Lower lobe of right lung (tissue), 2 donors: ENCODE results near the gene TMEM117. TPM values are rescaled to one million over a fixed set of nuclear protein-coding genes. Genes with fewer than 3 reads are reported as not detected.
"Not testable (repeated sequence)": the region's sequence is repeated elsewhere in the genome, so short reads cannot be mapped to it uniquely, and the experiment has no call there.

ENCODE experiments used
- ATAC-seq, 2 donors: fragments of 200-7000 bp; cut with Tn5 transposase; one replicate each; pipeline ENCODE4 v1.9.1; 2020 to 2022; ENCODE audit warnings: mild to moderate bottlenecking in 2 of 2, moderate library complexity in 2 of 2
- DNase-seq: peaks from one replicate; pipeline ENCODE4 v3.0.0-alpha.2; 2020
- H3K27ac ChIP-seq: fragments of 200-600 bp; one replicate; pipeline ENCODE4 v1.8.0; 2022
- H3K27me3 ChIP-seq: fragments of 200-600 bp; one replicate; pipeline ENCODE4 v1.8.0; 2022; ENCODE audit warnings: low read depth
- H3K36me3 ChIP-seq: fragments of 200-600 bp; one replicate; pipeline ENCODE4 v1.8.0; 2022; ENCODE audit warnings: mild to moderate bottlenecking
- H3K4me1 ChIP-seq: fragments of 200-600 bp; one replicate; pipeline ENCODE4 v1.8.0; 2022
- H3K4me3 ChIP-seq: fragments of 200-600 bp; one replicate; pipeline ENCODE4 v1.8.0; 2022; ENCODE audit warnings: mild to moderate bottlenecking
- H3K9me3 ChIP-seq: fragments of 200-600 bp; one replicate; pipeline ENCODE4 v1.8.0; 2022
- intact Hi-C: fragments of 100-400 bp; cut with DNase I; formaldehyde crosslinking; loops from one replicate; pipeline ENCODE4 v1.11.0; 2022
- total RNA-seq: library from RNA; stranded (reverse); fragmentation: NEBNext Ultra II Directional; extraction: Animal tissue kit (Norgen Biotek cat#: 25700); gene quantifications from one replicate; pipeline ENCODE4 v1.2.1, GENCODE V29; 2021
- TF ChIP-seq, protein P1 (sequence below): fragments of 200-600 bp; IDR thresholded peaks from one replicate; pipeline ENCODE4 v1.8.0; 2022; ENCODE audit warnings: antibody characterized with exemption, mild to moderate bottlenecking
- donor health status: DM: no; HTN: yes; CAD: no; lungs with severe emphysema.

TMEM117 gene
- total RNA-seq, 1 donor from 2014 or later, result 4.5 TPM

DNA sequence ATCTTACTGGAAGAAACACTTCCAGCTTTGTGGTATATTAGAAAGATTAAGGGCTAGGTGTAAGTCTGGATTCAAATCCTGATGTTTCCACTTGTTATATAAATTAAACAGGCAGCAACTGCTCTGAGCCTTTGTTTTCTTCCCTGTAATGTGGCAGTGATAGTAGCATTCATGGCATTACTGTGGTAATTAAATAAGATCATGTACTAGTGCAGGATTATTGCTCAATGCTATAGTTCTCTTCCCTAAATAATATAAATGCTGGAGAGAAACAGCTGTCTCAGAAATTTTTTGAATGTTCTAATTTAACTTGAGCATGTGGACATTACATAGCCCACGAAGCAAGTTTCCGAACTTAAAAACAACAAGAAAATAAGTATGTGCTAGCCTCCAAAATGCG, 5.4 kb downstream of the TMEM117 start:
- intact Hi-C loops, result no loop called here
- no peak for ATAC-seq
- Histone ChIP-seq H3K27me3 (no peaks in the 10 kb centered on the region), H3K4me3 (no peak overlapping the region), H3K4me1 (peaks cover 11% of the 10 kb centered on the region), H3K36me3 (no peaks in the 10 kb centered on the region), H3K9me3 (no peaks in the 10 kb centered on the region), H3K27ac (no peak overlapping the region)
- no peak for DNase-seq
- TF ChIP-seq, protein P1, sequence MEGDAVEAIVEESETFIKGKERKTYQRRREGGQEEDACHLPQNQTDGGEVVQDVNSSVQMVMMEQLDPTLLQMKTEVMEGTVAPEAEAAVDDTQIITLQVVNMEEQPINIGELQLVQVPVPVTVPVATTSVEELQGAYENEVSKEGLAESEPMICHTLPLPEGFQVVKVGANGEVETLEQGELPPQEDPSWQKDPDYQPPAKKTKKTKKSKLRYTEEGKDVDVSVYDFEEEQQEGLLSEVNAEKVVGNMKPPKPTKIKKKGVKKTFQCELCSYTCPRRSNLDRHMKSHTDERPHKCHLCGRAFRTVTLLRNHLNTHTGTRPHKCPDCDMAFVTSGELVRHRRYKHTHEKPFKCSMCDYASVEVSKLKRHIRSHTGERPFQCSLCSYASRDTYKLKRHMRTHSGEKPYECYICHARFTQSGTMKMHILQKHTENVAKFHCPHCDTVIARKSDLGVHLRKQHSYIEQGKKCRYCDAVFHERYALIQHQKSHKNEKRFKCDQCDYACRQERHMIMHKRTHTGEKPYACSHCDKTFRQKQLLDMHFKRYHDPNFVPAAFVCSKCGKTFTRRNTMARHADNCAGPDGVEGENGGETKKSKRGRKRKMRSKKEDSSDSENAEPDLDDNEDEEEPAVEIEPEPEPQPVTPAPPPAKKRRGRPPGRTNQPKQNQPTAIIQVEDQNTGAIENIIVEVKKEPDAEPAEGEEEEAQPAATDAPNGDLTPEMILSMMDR, result no peak

DNA sequence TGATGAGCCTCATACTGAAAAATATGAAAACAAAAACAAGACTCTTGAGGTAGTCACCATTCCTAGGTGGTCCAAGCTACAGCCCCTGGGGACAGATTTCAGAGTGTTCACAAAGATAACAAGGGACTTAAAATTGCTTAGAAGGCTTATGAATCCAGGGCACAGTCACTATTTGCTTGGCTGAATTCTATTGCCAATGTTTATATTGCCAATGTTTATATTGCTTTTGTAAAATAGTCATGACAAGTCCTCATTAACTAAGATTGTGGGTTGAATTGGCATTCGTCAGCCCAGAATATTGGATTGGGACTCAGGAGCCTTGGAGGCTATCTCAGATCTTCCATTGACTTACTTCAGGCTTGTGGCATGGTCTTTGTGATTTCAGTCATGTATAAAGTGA, 6.4 kb downstream of the TMEM117 start:
- H3K4me1 ChIP-seq, result peaks cover 3% of the 10 kb centered on the region
- H3K27me3 ChIP-seq, result no peaks in the 10 kb centered on the region
- no peak overlapping the region for H3K27ac ChIP-seq
- no peaks in the 10 kb centered on the region for H3K36me3 ChIP-seq
- no peak overlapping the region for H3K4me3 ChIP-seq
- ATAC-seq, result no peak
- no peaks in the 10 kb centered on the region for H3K9me3 ChIP-seq
- TF ChIP-seq, protein P1, result no peak
- DNase-seq, result no peak
- intact Hi-C loops, result no loop called here

DNA sequence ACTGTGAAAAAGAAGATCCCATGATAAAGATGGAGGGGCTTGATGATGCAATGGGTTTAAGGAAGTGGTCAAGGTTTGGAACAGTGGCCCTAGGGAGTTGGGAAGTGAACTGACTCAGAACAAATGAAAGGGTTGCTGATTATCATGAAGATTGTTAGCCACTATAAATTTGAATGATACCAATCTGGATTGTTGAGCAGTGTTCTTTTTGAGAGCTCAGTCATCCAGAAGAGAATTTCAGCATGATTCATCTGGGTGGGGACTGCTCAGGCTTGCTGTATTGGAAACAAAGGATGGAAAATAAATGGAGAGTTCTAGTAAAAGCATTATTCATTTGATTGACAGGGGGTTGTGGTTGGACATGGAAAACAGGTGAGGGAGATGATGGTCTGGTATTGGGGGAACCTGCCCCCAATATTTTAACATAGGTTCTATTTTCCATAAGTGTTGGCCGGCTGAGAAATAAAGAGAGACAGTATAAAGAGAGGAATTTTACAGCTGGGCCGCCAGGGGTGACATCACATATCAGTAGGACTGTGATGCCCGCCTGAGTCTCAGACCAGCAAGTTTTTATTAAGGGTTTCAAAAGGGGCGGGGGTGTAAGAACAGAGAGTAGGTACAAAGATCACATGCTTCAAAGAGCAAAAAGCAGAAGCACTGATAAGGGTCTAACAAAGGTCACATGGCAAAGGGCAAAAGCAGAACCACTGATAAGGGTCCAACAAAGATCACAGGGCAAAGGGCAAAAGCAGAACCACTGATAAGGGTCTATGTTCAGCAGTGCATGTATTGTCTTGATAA, 11.7 kb downstream of the TMEM117 start:
- DNase-seq, H3K4me3 ChIP-seq, ATAC-seq, H3K36me3 ChIP-seq, H3K27me3 ChIP-seq, intact Hi-C loops, H3K27ac ChIP-seq, H3K9me3 ChIP-seq, H3K4me1 ChIP-seq: not testable (repeated sequence)

DNA sequence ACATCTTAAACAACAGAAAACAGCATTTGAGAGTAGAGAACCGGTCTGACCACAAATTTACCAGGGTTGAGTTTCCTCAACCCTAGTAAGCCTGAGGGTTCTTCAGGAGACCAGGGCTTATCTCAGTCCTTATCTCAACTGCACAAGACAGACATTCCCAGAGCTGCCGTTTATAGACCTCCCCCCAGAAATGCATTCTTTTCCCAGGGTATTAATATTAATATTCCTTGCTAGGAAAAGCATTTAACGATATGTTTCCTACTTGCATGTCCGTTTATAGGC, 12.3 kb downstream of the TMEM117 start:
- ATAC-seq, result no peak
- intact Hi-C loops, result no loop called here
- no peaks in the 10 kb centered on the region for H3K27me3 ChIP-seq

DNA sequence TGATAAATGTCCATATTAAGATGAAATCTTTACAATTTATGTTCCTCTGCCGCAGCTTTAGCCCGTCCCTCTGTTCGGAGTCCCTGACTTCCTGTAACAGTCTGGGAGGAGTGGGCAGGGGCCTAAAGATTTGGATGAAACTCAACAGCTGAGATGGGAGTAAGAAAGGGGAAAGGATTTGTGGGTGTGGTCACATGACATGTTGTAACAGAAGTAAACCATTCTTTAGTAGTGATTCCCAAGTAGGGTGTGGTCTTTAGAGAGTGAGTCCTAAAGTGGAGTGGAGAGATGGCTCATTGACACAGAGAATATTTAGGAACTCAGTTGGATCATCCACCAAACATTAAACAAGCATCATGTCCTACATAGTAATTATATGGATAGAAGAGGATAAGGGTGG, 12.9 kb downstream of the TMEM117 start:
- Histone ChIP-seq H3K4me3 (no peak overlapping the region), H3K9me3 (peaks cover 8% of the 10 kb centered on the region), H3K36me3 (no peaks in the 10 kb centered on the region), H3K27me3 (no peaks in the 10 kb centered on the region), H3K4me1 (no peaks in the 10 kb centered on the region), H3K27ac (no peak overlapping the region)
- ATAC-seq (no peak), DNase-seq (no peak)
- TF ChIP-seq, protein P1, result no peak
- intact Hi-C loops, result no loop called here

More for the DNA sequence above, 12.3 kb downstream of the TMEM117 start:
- Histone ChIP-seq H3K4me3 (no peak overlapping the region), H3K4me1 (no peaks in the 10 kb centered on the region), H3K27ac (no peak overlapping the region), H3K36me3 (no peaks in the 10 kb centered on the region), H3K9me3 (peaks cover 8% of the 10 kb centered on the region)
- DNase-seq, result no peak
- TF ChIP-seq, protein P1, result no peak

DNA sequence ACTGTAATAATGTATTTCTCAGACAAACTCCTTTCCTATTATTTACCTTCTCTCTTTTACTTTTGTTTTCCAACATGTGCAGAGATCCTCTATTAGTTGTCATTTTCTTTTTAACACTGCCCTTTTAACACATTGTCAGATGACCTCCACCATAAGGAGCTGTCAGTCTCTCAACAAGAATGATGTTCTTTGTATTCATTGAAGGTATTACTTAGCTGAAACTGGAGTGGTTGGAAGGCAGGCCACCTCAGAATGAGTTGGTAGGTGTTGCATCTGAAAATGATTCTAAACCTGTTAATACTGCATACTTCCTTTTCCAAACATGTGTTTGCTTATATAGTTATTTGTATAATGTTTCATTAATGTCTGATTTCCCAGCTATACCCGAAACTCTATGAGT, 16.9 kb downstream of the TMEM117 start:
- ATAC-seq (no peak), DNase-seq (no peak)
- H3K27me3 ChIP-seq, result no peaks in the 10 kb centered on the region
- intact Hi-C loops, result no loop called here
- TF ChIP-seq, protein P1, result no peak
- H3K36me3 ChIP-seq, result no peaks in the 10 kb centered on the region
- H3K27ac ChIP-seq, result no peak overlapping the region
- H3K9me3 ChIP-seq, result peaks cover 8% of the 10 kb centered on the region
- no peak overlapping the region for H3K4me3 ChIP-seq
- H3K4me1 ChIP-seq, result no peaks in the 10 kb centered on the region
